GM18517 (cell line): ENCODE measurements around the gene SOSTDC1.
"Not testable (repeated sequence)": the region's sequence is repeated elsewhere in the genome, so short reads cannot be mapped to it uniquely, and the experiment has no call there.

Experiments used
- ATAC-seq: cut with Tn5 transposase; IDR thresholded peaks from one replicate; pipeline ENCODE4 v1.9.1; 2021; ENCODE audit warnings: mild to moderate bottlenecking, moderate library complexity; ENCODE audit not compliant: unreplicated experiment

SOSTDC1 gene

GRCh38 chr7:16465469-16466361 is at the start of gene SOSTDC1:
TSS of gene SOSTDC1 (minus strand) at chr7:16465738. CDS start at chr7:16465668, 70 bp downstream.
- ATAC-seq = no peak

GRCh38 chr7:16514729-16515128 is 49.2 kb upstream of the SOSTDC1 start:
- no peak for ATAC-seq

GRCh38 chr7:16514271-16514670 is 48.7 kb upstream of the SOSTDC1 start:
- no peak for ATAC-seq

- no peak for ATAC-seq
Observed at GRCh38 chr7:16512097-16512496, 46.6 kb upstream of the SOSTDC1 start.

GRCh38 chr7:16511314-16511713 is 45.8 kb upstream of the SOSTDC1 start:
- ATAC-seq = no peak

- no peak for ATAC-seq
Observed at GRCh38 chr7:16509829-16510228, 44.3 kb upstream of the SOSTDC1 start.

GRCh38 chr7:16506422-16506821 is 40.9 kb upstream of the SOSTDC1 start:
- ATAC-seq = not testable (repeated sequence)

- ATAC-seq = no peak
Observed at GRCh38 chr7:16504019-16504418, 38.5 kb upstream of the SOSTDC1 start.

GRCh38 chr7:16502303-16502702 is 36.8 kb upstream of the SOSTDC1 start:
- ATAC-seq = no peak

- ATAC-seq = no peak
Observed at GRCh38 chr7:16498122-16498521, 32.6 kb upstream of the SOSTDC1 start.

GRCh38 chr7:16494955-16495719 is 29.6 kb upstream of the SOSTDC1 start:
- no peak for ATAC-seq

- no peak for ATAC-seq
Observed at GRCh38 chr7:16494551-16494950, 29.0 kb upstream of the SOSTDC1 start.

- no peak for ATAC-seq
Observed at GRCh38 chr7:16493266-16493665, 27.7 kb upstream of the SOSTDC1 start.

GRCh38 chr7:16492513-16493062 is 27.1 kb upstream of the SOSTDC1 start:
- no peak for ATAC-seq

GRCh38 chr7:16491148-16491547 is 25.6 kb upstream of the SOSTDC1 start:
- ATAC-seq = no peak

GRCh38 chr7:16484453-16485158 is 19.1 kb upstream of the SOSTDC1 start:
- ATAC-seq = no peak

- no peak for ATAC-seq
Observed at GRCh38 chr7:16479591-16479990, 14.1 kb upstream of the SOSTDC1 start.

GRCh38 chr7:16479161-16479560 is 13.6 kb upstream of the SOSTDC1 start:
- ATAC-seq = no peak

- ATAC-seq = no peak
Observed at GRCh38 chr7:16471933-16472332, 6.4 kb upstream of the SOSTDC1 start.

- ATAC-seq = no peak
Observed at GRCh38 chr7:16463949-16464715, 1.4 kb downstream of the SOSTDC1 start.
